ENCODE data around the gene ZBTB40. TPM values are rescaled to one million over a fixed set of nuclear protein-coding genes. Genes with fewer than 3 reads are reported as not detected.

ZBTB40 gene
- total and polyA plus RNA-seq, 5 experiments from 2014 or later: 1.4 to 67.2 (median 4.8) TPM

DNA sequence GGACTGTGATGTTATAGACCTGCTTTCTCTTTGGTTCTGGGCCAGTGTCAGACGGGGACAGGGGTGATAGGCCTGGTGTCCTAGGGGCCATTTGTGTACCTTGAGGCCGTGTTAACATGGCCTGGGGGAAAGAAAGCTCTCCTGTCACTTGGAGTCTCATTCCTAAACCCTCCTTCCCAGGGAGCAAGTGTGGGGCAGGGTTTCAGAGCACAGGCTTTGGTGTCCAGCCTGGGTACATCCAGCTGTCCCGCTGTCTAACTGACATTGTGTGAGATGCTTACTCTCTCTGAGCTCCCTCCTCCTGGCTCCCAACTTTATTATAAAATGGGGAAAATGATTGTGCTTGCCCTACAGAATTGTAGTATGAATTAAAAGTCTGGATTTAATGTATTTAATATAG lies 79.1 kb downstream of the ZBTB40 start:
- no peaks in the 10 kb centered on the region for H3K4me1 Mint-ChIP-seq
- H3K27ac Mint-ChIP-seq: no peak overlapping the region
- H3K9me3 Mint-ChIP-seq: no peaks in the 10 kb centered on the region
- ATAC-seq (no peak), DNase-seq (no peak)
- POLR2A ChIA-PET: no interaction called here
- H3K36me3 Mint-ChIP-seq: peaks cover 0 to 54% (median 5%) of the 10 kb centered on the region in 3 donors
- no peak overlapping the region for H3K4me3 Mint-ChIP-seq
- no peaks in the 10 kb centered on the region for H3K27me3 Mint-ChIP-seq

DNA sequence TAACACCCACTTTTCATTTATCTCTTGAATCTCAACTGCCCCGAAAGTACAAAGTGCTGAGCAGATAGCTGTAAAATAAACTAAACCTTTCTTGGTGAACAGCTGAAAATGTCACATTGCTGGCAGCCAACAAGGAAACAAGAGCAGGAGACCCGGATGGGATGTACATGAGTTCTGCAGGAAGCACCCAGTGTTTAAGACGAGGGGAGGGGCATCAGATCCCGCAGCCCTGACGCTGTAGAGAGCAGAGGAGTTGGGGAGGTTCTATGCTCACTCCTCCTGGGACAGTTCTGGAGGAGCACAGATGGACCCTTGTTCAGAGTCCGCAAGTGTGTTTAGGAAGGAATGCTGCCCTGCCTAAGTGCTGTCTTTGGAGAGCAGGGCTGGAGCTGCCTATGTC lies 79.6 kb downstream of the ZBTB40 start:
- H3K9me3 Mint-ChIP-seq: no peaks in the 10 kb centered on the region

DNA sequence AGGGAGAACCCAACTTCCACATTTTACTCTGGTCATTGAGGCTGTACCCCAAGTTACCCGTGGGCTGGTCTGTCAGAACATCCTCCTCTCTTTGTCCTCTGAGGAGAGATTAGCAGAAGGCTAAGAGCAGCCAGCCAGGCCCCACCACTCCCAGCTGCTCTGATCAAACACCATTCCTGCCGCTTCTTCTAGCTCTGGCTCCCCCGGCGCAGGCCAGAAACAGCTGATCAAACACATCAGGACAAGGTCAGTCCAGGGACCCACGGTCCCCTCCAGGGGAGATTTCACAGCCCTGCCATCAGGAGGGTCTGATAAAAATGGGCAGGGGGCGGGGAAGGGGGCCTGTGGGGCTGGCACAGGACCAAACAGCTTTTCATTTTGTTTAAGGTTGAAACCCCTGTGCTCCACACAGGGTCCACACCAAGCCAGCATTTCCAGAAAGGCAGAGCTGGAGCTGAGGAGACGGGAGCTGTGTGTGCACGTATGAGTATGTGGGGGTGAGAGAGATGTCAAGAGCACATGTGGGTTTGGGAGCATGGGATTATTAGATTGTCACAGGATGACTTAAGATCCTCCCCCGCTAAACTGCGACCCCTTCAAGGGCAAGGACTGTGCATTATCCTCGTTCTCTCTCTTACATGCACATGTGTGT lies 81.7 kb downstream of the ZBTB40 start:
- Mint-ChIP-seq H3K9me3 (no peaks in the 10 kb centered on the region), H3K4me1 (peaks cover 0 to 7% (median 4%) of the 10 kb centered on the region in 4 donors), H3K27ac (peak overlapping the region in 1 of 10 donors; percentile 48), H3K27me3 (no peaks in the 10 kb centered on the region), H3K36me3 (peaks cover 0 to 31% (median 1%) of the 10 kb centered on the region in 3 donors), H3K4me3 (no peak overlapping the region)
- ATAC-seq: no peak
- DNase-seq: no peak
- POLR2A ChIA-PET: no interaction called here

More for the DNA sequence above, 79.6 kb downstream of the ZBTB40 start:
- DNase-seq (no peak), ATAC-seq (no peak)
- H3K27ac Mint-ChIP-seq: peak overlapping the region in 1 of 10 donors; percentile 55
- no peak overlapping the region for H3K4me3 Mint-ChIP-seq
- no peaks in the 10 kb centered on the region for H3K4me1 Mint-ChIP-seq
- POLR2A ChIA-PET: no interaction called here
- H3K27me3 Mint-ChIP-seq: no peaks in the 10 kb centered on the region
- H3K36me3 Mint-ChIP-seq: peaks cover 0 to 50% (median 5%) of the 10 kb centered on the region in 3 donors

DNA sequence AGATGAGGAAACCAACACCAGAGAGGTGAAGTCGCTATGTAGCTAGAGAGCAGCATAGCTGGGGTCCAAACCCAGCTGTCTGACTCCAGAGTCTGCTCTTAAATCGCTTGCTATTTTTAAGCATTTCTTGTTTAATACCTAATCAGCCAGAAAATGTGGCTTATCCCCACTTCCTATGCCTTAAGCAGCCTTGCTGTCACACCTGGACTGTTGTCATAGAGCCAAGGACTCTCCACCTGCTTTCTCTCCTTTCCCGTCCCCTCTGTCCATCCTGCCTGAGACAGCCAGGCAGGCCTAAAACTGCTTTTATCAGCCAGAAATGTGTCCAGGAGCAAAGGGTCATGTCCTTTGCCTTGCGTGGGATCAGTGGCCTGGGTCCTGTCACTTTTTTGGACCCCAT lies 83.3 kb downstream of the ZBTB40 start:
- Mint-ChIP-seq H3K27me3 (no peaks in the 10 kb centered on the region), H3K27ac (no peak overlapping the region), H3K36me3 (peaks cover 0 to 18% (median 1%) of the 10 kb centered on the region in 3 donors), H3K9me3 (no peaks in the 10 kb centered on the region), H3K4me3 (no peak overlapping the region), H3K4me1 (peaks cover 9 to 19% (median 14%) of the 10 kb centered on the region in 4 donors)
- no peak for ATAC-seq
- POLR2A ChIA-PET: no interaction called here
- DNase-seq: no peak

DNA sequence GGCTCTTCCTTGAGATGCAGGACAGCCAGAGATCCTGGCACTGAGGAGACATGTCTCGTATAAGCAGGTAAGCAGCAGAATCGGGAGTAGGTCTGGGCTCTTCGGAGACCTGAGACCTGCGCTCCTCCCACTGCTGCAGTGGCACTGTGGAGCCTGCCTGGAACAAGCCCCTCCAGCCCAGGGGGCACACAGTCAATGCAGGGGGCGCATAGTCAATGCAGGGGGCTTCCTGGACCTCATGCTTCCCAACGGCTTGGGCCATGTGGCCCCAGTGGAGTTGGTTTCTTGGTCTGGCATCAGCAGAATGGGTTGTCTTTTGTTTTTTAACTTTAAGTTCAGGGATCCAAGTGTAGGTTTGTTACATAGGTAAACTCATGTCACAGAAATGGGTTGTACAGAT lies 83.7 kb downstream of the ZBTB40 start:
- Mint-ChIP-seq H3K27me3 (no peaks in the 10 kb centered on the region), H3K4me1 (peaks cover 11 to 22% (median 17%) of the 10 kb centered on the region in 4 donors), H3K4me3 (no peak overlapping the region), H3K36me3 (peaks cover 0 to 16% (median 1%) of the 10 kb centered on the region in 3 donors), H3K27ac (peak overlapping the region in 2 of 10 donors; percentile 28 to 32), H3K9me3 (no peaks in the 10 kb centered on the region)
- no peak for ATAC-seq
- DNase-seq: no peak
- POLR2A ChIA-PET: no interaction called here

DNA sequence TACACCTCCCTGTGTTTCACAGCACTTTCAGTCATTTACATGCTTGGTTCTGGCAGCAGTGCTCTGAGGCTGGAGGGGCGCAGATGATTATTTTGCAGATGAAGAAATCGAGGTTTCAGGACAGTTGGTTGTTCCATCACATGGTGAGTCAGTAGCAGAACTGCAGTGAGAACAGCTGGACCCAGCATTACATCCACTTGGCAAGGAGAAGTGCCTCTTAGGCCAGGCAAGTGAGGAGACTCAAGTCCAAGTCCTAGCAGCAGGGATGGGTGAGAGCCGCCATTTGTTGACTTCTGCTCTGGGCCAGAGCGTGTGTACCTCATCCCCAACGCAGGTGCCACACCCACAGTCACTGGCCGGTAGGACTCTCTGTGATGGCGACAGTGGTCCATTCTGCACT lies 84.9 kb downstream of the ZBTB40 start:
- POLR2A ChIA-PET: no interaction called here
- Mint-ChIP-seq H3K9me3 (no peaks in the 10 kb centered on the region), H3K27ac (peak overlapping the region in 1 of 10 donors; percentile 31), H3K4me1 (peaks cover 15 to 25% (median 19%) of the 10 kb centered on the region in 4 donors), H3K27me3 (no peaks in the 10 kb centered on the region), H3K4me3 (no peak overlapping the region), H3K36me3 (peaks cover 0 to 13% (median 1%) of the 10 kb centered on the region in 3 donors)
- DNase-seq (no peak), ATAC-seq (no peak)

DNA sequence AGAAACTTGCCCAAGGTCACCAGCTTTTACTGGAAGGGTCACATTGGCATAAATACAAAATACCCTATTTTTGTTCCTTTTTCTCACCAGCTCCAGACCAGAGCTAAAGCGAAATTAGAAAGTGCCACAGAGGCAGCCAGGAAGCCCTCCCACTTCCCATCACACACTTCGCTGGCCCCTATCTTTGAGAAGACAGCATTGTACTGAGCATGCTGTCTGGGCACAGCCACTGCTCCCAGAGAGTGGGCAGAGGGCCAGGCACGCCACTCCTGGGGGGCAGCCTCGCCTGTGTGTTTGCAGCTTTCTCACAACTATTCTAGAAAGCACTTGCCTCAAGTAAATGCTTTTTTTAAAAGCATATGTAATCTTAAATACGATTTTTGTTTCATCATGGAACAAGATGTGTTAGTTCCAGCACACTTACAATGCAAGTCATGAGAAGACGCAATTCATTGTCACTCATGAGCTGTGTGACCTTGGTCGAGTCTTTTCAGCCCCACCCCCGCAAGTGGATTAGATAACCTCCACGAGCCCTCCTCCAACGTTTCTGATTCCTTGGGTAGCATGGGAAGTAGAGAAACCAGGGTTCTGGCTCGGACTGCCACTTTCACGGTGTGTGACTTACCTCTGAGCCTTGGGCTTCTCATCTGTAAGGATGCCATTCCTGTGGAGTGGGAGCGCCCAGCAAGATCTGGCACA lies 85.9 kb downstream of the ZBTB40 start:
- no peak overlapping the region for H3K4me3 Mint-ChIP-seq

DNA sequence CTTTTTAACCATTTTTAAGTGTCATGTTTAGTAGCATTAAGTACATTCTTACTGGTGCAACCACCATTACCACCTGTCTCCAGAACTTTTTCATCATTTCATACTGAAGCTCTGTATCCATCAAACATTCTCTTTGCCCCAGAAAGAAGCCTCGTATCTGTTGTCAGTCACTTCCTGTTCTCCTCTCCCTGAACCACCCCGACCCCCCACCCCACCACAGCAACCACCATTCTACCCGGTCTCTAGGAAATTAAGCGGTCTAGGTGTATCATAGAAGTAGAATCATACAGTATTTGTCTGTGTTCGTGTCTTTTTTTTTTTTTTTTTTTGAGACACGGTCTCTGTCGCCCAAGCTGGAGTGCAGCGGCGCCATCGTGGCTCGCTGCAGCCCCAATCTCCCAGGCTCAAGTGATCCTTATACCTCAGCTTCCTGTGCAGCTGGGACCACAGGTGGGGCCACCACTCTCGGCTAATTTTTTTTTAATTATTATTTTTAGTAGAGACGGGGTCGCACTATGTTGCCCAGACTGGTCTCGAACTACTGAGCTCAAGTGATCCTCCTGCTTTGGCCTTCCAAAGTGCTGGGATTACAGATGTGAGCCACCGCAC lies 88.0 kb downstream of the ZBTB40 start:
- peak in 1 of 10 donors; percentile 9 for DNase-seq
- POLR2A ChIA-PET: no interaction called here
- Mint-ChIP-seq H3K9me3 (no peaks in the 10 kb centered on the region), H3K36me3 (peaks cover 0 to 2% (median 0%) of the 10 kb centered on the region in 3 donors), H3K4me1 (peaks cover 15 to 25% (median 19%) of the 10 kb centered on the region in 4 donors), H3K27me3 (peaks cover 0 to 5% (median 0%) of the 10 kb centered on the region in 5 donors), H3K4me3 (peak overlapping the region in 9 of 10 donors; percentile 33 to 62 (median 46)), H3K27ac (peak overlapping the region in 5 of 10 donors; percentile 1 to 77 (median 38))
- peak in 1 of 2 donors; percentile 76 for ATAC-seq

More for the DNA sequence above, 85.9 kb downstream of the ZBTB40 start:
- no peak for ATAC-seq
- Mint-ChIP-seq H3K9me3 (no peaks in the 10 kb centered on the region), H3K27ac (peak overlapping the region in 1 of 10 donors; percentile 11), H3K4me1 (peaks cover 15 to 25% (median 19%) of the 10 kb centered on the region in 4 donors), H3K36me3 (peaks cover 0 to 10% (median 1%) of the 10 kb centered on the region in 3 donors), H3K27me3 (no peaks in the 10 kb centered on the region)
- DNase-seq: no peak
- POLR2A ChIA-PET: interaction anchor here (0.6 kb wide), 1 partner anchor 19 kb away, joined by 3 read pairs; no protein-coding TSS in a partner anchor

DNA sequence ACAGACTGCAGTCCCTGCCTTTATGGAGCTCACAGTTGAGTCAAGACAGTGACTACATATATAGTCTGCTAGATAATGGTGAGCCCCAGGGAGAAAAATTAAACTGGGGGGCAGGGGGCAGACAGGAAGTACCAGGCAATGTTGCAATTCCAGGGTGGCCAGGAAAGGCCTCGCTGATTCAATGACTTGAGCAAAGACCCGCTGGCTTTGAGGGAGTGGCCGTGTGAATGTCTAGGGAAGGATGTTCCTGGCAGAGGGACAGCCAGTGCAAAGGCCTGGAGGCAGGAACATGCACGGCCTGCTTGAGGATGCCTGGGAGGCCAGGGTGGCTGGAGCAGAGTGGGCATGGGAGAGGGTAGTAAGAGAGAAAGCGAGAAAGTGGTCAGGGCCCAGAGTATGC lies 88.7 kb downstream of the ZBTB40 start:
- no peak for DNase-seq
- no peak for ATAC-seq
- Mint-ChIP-seq H3K4me1 (peaks cover 15 to 25% (median 19%) of the 10 kb centered on the region in 4 donors), H3K4me3 (peak overlapping the region in 2 of 10 donors; percentile 18 to 20), H3K9me3 (no peaks in the 10 kb centered on the region), H3K27me3 (peaks cover 0 to 7% (median 0%) of the 10 kb centered on the region in 5 donors), H3K27ac (peak overlapping the region in 2 of 10 donors; percentile 53 to 56), H3K36me3 (peaks cover 0 to 2% (median 0%) of the 10 kb centered on the region in 3 donors)
- POLR2A ChIA-PET: no interaction called here

DNA sequence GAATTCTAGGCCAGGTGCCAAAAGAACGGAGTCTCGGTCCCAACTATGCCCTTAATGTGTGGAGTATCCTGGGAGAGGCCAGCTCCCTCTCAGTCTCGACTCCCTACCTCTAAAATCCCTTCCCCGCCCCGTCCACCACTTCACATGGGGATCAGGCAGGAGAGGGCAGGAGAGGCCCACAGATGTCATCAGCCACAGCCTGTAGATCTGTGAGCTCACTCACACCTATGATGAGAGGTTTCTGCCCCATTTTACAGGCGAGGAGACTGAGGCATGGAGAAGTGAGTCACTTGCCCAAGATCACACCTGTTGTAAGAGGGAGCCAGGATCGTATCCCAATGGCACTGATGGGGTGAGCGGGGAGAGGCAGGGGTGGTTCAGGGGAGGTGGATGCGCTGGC lies 91.2 kb downstream of the ZBTB40 start:
- peaks cover 16 to 22% (median 19%) of the 10 kb centered on the region in 4 donors for H3K4me1 Mint-ChIP-seq
- H3K9me3 Mint-ChIP-seq: no peaks in the 10 kb centered on the region
- peaks cover 3 to 21% (median 17%) of the 10 kb centered on the region in 5 donors for H3K27me3 Mint-ChIP-seq
- H3K4me3 Mint-ChIP-seq: peak overlapping the region in 1 of 10 donors; percentile 12
- no peak overlapping the region for H3K27ac Mint-ChIP-seq
- ATAC-seq (no peak), DNase-seq (no peak)
- POLR2A ChIA-PET: no interaction called here
- H3K36me3 Mint-ChIP-seq: no peaks in the 10 kb centered on the region

DNA sequence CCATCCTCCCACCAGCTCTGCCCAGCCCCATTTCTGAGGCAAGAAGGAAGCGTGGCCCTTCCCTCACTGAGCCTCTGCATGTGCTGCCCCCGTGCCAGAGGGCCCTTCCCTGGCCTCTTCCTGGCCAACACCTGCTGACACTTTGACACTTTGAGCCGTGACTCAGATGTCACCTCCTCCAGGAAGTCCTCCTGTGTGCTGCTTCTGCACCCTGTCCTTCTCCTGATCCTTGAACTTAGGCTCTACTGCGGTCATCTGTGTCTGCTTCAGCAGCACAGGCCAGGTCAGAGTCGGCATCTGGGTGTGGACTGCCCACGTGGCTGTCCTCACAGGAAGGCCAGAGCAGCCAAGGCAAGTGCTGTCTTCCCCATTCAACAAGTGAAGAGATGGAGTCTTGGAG lies 92.0 kb downstream of the ZBTB40 start:
- H3K27ac Mint-ChIP-seq: peak overlapping the region in 1 of 10 donors; percentile 80
- DNase-seq (no peak), ATAC-seq (no peak)
- peaks cover 13 to 20% (median 15%) of the 10 kb centered on the region in 4 donors for H3K4me1 Mint-ChIP-seq
- POLR2A ChIA-PET: no interaction called here
- no peaks in the 10 kb centered on the region for H3K9me3 Mint-ChIP-seq
- H3K27me3 Mint-ChIP-seq: peaks cover 6 to 28% (median 25%) of the 10 kb centered on the region in 5 donors
- H3K36me3 Mint-ChIP-seq: no peaks in the 10 kb centered on the region
- no peak overlapping the region for H3K4me3 Mint-ChIP-seq

DNA sequence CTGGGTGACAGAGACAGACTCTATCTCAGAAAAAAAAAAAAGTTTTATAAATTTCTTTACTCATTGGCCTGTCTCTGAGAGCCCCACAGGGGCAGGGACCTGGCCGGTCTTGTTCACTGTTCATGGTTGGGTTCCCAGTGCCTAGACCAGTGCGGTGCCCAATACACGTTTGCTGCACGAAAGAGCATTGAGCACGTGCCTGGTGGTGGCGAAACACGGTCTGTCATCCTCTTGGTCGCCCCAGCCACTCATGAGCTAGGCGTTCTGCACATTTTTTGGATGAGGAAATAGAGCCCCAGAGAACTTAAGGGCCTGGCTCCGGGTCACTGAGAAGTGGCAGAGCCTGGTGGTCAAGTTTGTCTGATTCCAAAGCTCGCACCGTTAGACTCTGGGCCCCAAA lies 93.0 kb downstream of the ZBTB40 start:
- POLR2A ChIA-PET: no interaction called here
- H3K36me3 Mint-ChIP-seq: no peaks in the 10 kb centered on the region
- ATAC-seq (no peak), DNase-seq (no peak)
- peaks cover 11 to 38% (median 33%) of the 10 kb centered on the region in 5 donors for H3K27me3 Mint-ChIP-seq
- H3K4me3 Mint-ChIP-seq: no peak overlapping the region
- peaks cover 4 to 12% (median 9%) of the 10 kb centered on the region in 4 donors for H3K4me1 Mint-ChIP-seq
- H3K27ac Mint-ChIP-seq: no peak overlapping the region
- H3K9me3 Mint-ChIP-seq: no peaks in the 10 kb centered on the region

DNA sequence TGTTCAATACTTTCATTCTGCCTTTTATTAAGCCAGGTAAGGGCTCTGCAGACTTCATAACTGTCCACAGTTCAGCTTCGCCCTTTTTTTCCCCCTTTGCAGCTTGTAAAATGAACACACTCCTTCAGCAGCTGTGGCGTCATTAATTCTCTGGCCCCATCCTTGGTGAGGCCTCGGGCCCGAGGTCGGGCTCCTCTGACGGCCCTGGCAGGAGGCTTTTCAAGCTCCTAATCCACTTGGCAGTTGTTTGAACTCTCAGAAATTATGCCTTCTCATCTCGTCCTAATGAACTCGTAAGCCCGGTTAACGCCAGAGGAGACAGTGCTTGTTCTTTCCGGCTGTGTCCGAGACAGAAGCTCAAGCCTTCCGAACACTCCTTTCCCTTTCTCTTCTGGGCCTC lies 93.5 kb downstream of the ZBTB40 start:
- Mint-ChIP-seq H3K27me3 (peaks cover 12 to 41% (median 35%) of the 10 kb centered on the region in 5 donors), H3K27ac (no peak overlapping the region), H3K36me3 (no peaks in the 10 kb centered on the region), H3K4me1 (peaks cover 0 to 10% (median 5%) of the 10 kb centered on the region in 4 donors), H3K4me3 (no peak overlapping the region), H3K9me3 (no peaks in the 10 kb centered on the region)
- ATAC-seq: no peak
- POLR2A ChIA-PET: no interaction called here
- DNase-seq: no peak
